Neural cell (in vitro differentiated cells): ENCODE data around the gene IQCK.

Experiments used
- EP300 ChIP-seq: fragments of 450-650 bp; conservative IDR thresholded peaks from 2 replicates; pipeline ENCODE4 v1.6.1; 2014; ENCODE audit warnings: antibody characterized with exemption, mild to moderate bottlenecking, moderate library complexity; ENCODE audit not compliant: poor library complexity, severe bottlenecking
- EZH2 ChIP-seq: fragments of 200-600, 300-800 bp; shearing (Covaris generic), sonication (generic); IDR thresholded peaks from 2 replicates; pipeline ENCODE4 v1.6.1; 2014; ENCODE audit warnings: antibody characterized with exemption, low read length, borderline replicate concordance, mild to moderate bottlenecking; ENCODE audit not compliant: insufficient read depth, poor library complexity, severe bottlenecking
- POLR2AphosphoS5 ChIP-seq: IDR thresholded peaks from 2 replicates; pipeline ENCODE4 v1.6.1; 2012
- RAD21 ChIP-seq: fragments of 450-650 bp; conservative IDR thresholded peaks from 2 replicates; pipeline ENCODE4 v1.6.1; 2014; ENCODE audit warnings: antibody characterized with exemption, mild to moderate bottlenecking, moderate library complexity
- TAF1 ChIP-seq: IDR thresholded peaks from 2 replicates; pipeline ENCODE4 v1.6.1; 2012; ENCODE audit warnings: low read depth
- TF ChIP-seq, protein P1 (sequence below): fragments of 450-650 bp; IDR thresholded peaks from 2 replicates; pipeline ENCODE4 v1.5.1; 2014; ENCODE audit warnings: antibody characterized with exemption, mild to moderate bottlenecking, moderate library complexity; ENCODE audit not compliant: poor library complexity, severe bottlenecking
- TF ChIP-seq, protein P2 (sequence below): IDR thresholded peaks from 2 replicates; pipeline ENCODE4 v1.6.1; 2012; ENCODE audit warnings: borderline replicate concordance

DNA sequence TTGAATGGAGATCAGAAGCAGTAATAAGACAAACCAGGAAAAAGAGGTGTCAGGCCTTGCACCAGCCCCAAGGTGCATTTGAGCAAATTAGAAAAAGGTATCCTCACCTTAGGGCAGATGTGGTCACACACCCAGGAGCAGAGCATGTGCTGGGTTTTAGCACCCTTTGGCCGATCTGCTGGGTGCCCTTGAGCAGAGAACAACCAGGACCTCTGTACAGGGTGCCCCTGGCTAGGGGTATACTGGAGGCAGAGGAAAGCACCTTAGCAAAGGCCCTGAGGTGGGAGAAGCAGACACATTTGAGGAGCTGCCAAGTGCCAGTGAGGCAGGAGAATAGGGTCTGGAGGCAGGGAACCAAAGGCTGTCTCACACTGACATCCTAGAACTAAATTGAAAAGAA, 67.0 kb downstream of the IQCK start:
- TF ChIP-seq POLR2AphosphoS5 (no peak), EP300 (no peak), TAF1 (no peak), RAD21 (no peak), EZH2 (no peak)
- TF ChIP-seq, protein P1, sequence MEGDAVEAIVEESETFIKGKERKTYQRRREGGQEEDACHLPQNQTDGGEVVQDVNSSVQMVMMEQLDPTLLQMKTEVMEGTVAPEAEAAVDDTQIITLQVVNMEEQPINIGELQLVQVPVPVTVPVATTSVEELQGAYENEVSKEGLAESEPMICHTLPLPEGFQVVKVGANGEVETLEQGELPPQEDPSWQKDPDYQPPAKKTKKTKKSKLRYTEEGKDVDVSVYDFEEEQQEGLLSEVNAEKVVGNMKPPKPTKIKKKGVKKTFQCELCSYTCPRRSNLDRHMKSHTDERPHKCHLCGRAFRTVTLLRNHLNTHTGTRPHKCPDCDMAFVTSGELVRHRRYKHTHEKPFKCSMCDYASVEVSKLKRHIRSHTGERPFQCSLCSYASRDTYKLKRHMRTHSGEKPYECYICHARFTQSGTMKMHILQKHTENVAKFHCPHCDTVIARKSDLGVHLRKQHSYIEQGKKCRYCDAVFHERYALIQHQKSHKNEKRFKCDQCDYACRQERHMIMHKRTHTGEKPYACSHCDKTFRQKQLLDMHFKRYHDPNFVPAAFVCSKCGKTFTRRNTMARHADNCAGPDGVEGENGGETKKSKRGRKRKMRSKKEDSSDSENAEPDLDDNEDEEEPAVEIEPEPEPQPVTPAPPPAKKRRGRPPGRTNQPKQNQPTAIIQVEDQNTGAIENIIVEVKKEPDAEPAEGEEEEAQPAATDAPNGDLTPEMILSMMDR = no peak
- TF ChIP-seq, protein P2, sequence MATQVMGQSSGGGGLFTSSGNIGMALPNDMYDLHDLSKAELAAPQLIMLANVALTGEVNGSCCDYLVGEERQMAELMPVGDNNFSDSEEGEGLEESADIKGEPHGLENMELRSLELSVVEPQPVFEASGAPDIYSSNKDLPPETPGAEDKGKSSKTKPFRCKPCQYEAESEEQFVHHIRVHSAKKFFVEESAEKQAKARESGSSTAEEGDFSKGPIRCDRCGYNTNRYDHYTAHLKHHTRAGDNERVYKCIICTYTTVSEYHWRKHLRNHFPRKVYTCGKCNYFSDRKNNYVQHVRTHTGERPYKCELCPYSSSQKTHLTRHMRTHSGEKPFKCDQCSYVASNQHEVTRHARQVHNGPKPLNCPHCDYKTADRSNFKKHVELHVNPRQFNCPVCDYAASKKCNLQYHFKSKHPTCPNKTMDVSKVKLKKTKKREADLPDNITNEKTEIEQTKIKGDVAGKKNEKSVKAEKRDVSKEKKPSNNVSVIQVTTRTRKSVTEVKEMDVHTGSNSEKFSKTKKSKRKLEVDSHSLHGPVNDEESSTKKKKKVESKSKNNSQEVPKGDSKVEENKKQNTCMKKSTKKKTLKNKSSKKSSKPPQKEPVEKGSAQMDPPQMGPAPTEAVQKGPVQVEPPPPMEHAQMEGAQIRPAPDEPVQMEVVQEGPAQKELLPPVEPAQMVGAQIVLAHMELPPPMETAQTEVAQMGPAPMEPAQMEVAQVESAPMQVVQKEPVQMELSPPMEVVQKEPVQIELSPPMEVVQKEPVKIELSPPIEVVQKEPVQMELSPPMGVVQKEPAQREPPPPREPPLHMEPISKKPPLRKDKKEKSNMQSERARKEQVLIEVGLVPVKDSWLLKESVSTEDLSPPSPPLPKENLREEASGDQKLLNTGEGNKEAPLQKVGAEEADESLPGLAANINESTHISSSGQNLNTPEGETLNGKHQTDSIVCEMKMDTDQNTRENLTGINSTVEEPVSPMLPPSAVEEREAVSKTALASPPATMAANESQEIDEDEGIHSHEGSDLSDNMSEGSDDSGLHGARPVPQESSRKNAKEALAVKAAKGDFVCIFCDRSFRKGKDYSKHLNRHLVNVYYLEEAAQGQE = no peak
